Measurements from ENCODE around the gene ESPL1. TPM values are rescaled to one million over a fixed set of nuclear protein-coding genes. Genes with fewer than 3 reads are reported as not detected.

The ESPL1 gene
- total and polyA plus RNA-seq, 2 of the 13 experiments (the other 11 are each of a cell fraction or from before 2014, with no cell fraction given): 5.8 to 11.5 TPM

DNA sequence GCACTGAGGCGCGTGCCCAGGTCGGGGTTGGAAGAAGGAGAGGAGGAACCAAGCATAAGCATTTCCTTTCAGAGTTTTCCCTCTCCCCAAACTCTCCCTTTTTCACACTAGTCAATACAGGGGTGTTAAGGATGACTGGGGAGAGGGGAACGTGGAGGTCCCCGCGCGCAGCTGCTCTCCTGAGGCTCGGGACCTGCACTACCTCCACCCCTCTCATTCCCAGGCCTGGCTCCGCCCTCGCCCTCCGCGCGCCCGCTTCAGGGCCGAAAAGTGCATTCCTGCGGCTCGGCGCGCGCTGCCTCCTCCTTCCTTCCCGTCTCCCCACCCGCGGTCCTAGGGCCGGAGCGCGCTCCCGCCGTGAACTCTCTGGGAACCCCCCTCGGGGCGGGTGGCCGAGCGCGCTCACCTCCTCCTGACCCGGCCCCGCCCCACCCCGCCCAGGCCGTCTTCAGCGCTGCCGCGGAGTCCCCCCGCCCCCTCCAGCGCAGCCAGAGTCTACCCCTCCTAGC lies 47.4 kb upstream of the ESPL1 start (continued):
- TF ChIP-seq ZNF407 (CRISPR knock-in tag; IDR thresholded peaks at IDR 0.05; ENCODE audit: not compliant biosample characterization): no peak
- TF ChIP-seq MAFF (IDR thresholded peaks at IDR 0.05; ENCODE audit: low read depth, low read length): no peak
- no peak for TF ChIP-seq IKZF1 (IDR thresholded peaks at IDR 0.05)
- TF ChIP-seq, protein P1, sequence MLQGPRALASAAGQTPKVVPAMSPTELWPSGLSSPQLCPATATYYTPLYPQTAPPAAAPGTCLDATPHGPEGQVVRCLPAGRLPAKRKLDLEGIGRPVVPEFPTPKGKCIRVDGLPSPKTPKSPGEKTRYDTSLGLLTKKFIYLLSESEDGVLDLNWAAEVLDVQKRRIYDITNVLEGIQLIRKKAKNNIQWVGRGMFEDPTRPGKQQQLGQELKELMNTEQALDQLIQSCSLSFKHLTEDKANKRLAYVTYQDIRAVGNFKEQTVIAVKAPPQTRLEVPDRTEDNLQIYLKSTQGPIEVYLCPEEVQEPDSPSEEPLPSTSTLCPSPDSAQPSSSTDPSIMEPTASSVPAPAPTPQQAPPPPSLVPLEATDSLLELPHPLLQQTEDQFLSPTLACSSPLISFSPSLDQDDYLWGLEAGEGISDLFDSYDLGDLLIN (CRISPR knock-in tag; IDR thresholded peaks at IDR 0.05; ENCODE audit: borderline replicate concordance): no peak
- TF ChIP-seq SMC3 (IDR thresholded peaks at IDR 0.05; ENCODE audit: low read length): no peak
- no peak for TF ChIP-seq PRPF4 (IDR thresholded peaks at IDR 0.05; ENCODE audit: low read depth, low read length, poor library complexity, severe bottlenecking)
- peak; percentile 86 for TF ChIP-seq PATZ1 (CRISPR knock-in tag; IDR thresholded peaks at IDR 0.05)
- no peak for TF ChIP-seq ETV6 (CRISPR knock-in tag; conservative IDR thresholded peaks at IDR 0.05)
- TF ChIP-seq TFE3 (CRISPR knock-in tag; IDR thresholded peaks at IDR 0.05): no peak
- no peak for TF ChIP-seq GLMP (CRISPR knock-in tag; IDR thresholded peaks at IDR 0.05; ENCODE audit: borderline replicate concordance)
- no peak for TF ChIP-seq ZSCAN5A (CRISPR knock-in tag; IDR thresholded peaks at IDR 0.05; ENCODE audit: borderline replicate concordance)
- TF ChIP-seq ZNF101 (CRISPR knock-in tag; IDR thresholded peaks at IDR 0.05; ENCODE audit: borderline replicate concordance, low read depth): no peak
- no peak for TF ChIP-seq POLR2G (IDR thresholded peaks at IDR 0.05; ENCODE audit: low read depth, low read length)

Measured in HepG2 (cell line).